HG03558 (cell line): Measurements from ENCODE around the gene GAS5.

Source experiments
- ATAC-seq: cut with Tn5 transposase; IDR thresholded peaks from one replicate; pipeline ENCODE4 v1.9.1; 2021; ENCODE audit warnings: moderate number of reproducible peaks; ENCODE audit not compliant: unreplicated experiment; ENCODE audit errors: extremely low read depth

GAS5 gene

GRCh38 chr1:173832748-173833147 is 35.0 kb downstream of the GAS5 start:
- ATAC-seq, result no peak

- no peak for ATAC-seq
Measured at GRCh38 chr1:173827611-173828010, 40.2 kb downstream of the GAS5 start.

- peak; percentile 80 for ATAC-seq
Measured at GRCh38 chr1:173824315-173825081, 43.3 kb downstream of the GAS5 start, which contains the start of the genes CENPL and DARS2. TSS of gene CENPL (minus strand) at chr1:173824883. CDS start at chr1:173811299, 13,584 bp downstream. TSS of gene DARS2 (plus strand) at chr1:173824673. CDS start at chr1:173825230, 557 bp downstream.

- peak; percentile 21 for ATAC-seq
Measured at GRCh38 chr1:173823781-173824314, 43.9 kb downstream of the GAS5 start.

- ATAC-seq, result no peak
Measured at GRCh38 chr1:173821680-173822079, 46.1 kb downstream of the GAS5 start.

- no peak for ATAC-seq
Measured at GRCh38 chr1:173818459-173818858, 49.3 kb downstream of the GAS5 start.
